Measurements from ENCODE around the gene ANTXRL.
"Not testable (repeated sequence)": the region's sequence is repeated elsewhere in the genome, so short reads cannot be mapped to it uniquely, and the experiment has no call there.

Gene ANTXRL

DNA sequence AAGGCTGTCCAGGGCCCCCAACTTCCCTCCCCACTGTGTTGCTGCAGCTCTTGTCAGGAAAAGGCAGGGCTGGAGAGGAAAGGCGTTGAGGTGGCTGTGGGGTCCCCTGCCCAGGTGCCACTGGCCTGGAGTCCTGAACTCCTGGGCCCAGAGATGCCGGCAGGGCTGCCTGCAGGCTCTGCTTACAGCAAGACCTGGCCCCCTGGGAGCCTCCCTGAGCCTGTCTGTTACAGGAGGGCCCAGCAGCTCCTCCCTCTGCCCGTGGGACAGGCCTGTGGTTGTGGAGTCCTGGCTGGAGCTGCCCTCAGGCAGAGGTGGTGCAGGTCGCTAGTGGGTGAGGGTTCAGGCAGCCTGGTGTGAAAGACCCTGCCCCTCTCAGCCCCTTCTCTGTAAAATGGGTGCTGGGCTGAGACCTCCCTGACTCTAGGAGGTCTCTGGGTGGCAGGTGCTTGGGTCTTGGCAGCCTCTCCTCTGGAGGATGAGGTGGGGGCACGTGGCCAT lies 9.9 kb downstream of the ANTXRL start:
- DNase-seq, result no peak

DNA sequence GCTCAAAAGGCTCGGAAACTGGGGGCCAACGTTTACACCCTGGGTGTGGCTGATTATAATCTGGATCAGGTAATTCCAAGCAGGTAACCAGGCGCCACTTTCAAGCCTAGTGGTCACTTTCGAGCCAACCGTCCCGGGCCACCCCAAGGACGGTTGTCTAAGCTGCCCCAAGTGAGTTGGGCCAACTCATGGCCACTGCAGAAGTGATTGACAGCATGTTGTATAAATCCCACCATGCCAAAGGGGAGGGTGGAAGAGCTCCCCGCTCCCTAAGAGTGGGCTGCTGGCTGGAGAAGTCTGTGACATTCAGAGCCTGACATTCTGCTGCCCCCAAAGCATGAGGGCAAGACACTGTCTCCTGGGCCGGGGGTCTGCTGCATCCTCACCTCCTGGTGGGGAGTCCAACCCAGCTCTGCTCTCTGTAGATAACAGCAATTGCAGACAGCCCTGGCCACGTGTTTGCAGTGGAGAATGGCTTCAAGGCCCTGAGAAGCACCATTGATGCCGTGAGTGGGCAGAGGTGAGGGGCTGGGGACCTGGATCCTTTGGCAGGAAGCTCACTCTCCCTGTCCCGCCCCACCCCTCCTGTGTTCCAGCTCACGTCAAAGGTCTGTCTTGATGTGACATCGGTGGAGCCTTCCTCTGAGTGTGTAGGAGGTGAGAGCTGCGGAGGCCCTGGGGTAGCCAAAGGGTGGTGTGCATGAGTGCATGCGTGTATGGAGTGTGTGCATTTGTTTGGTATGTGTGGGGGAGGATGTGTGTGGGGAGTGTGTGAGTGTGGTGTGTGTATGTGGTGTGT lies 10.8 kb downstream of the ANTXRL start:
- no peak for DNase-seq

- DNase-seq, result no peak
Observed at GRCh38 chr10:46298477-46299285, 11.9 kb downstream of the ANTXRL start.

GRCh38 chr10:46299286-46299535 lies 12.4 kb downstream of the ANTXRL start:
- DNase-seq, result no peak

GRCh38 chr10:46299536-46300369 lies 13.0 kb downstream of the ANTXRL start:
- DNase-seq, result no peak

DNA sequence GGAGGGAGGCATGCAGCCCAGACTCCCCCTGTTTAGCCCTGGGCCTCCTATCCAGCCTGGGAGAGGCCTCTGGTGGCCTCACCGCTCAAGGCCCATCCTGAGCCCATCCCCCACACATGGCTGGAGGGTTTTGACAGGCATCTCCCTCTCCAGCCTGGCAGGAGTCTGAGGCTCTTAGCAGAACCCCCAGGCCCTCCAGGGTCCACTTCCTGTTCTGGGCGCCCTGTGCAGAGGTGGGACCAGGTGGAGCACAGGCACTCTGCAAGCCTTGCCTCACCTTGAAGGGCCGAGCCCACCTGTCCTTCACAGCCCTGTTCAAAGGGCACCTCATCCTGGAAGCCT lies 13.5 kb downstream of the ANTXRL start:
- not testable (repeated sequence) for DNase-seq

GRCh38 chr10:46301056-46301645 lies 14.4 kb downstream of the ANTXRL start:
- no peak for DNase-seq

- no peak for DNase-seq
Observed at GRCh38 chr10:46301721-46302479, 15.1 kb downstream of the ANTXRL start.

DNA sequence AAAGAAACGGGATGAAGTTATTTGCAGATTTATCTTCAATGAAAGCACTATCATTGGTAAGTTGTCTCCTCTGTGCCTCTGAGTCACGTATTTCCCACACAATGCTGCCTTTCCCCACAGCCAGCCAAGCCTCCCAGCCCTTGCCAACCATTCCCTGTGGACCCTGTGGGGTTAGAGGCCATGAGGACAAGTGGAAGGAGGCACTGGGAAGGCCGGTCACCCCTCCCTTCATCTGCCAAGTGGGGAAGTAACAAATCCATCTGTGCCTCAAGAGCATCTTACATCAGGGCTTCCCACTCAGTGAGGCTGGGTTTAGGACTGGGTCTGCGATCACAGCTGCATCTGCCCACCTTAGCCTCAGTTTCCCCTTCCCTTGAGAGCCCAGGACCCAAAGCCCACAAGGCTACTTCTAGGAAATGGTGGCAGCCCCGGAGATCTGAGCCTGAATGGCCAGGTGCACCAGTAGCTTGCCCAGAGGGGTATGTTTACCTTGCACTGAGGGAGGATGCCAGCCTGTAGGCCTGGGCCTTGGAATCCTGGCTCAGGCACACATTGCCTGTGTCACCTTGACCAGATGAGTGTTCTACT lies 16.1 kb downstream of the ANTXRL start:
- not testable (repeated sequence) for DNase-seq

GRCh38 chr10:46304062-46304461 lies 17.3 kb downstream of the ANTXRL start:
- DNase-seq, result no peak

DNA sequence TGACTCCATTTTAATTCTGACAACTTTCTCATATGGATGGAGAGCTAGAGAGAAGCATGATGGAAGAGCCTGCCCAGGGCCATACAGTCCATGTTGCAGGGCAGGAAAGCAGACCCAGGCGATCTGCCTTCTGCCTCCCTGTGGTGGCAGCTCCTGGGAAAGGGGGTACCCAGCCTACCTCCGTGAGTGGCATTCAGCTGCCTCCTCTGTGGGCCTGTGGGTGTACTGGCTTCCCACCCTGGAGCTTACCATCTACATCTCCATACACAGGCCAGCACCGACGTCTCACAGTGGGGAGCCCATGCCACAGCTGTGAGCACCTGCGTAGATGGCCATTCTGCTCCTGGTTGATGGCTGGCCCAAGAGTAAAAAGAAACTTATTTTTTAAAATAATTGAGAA lies 17.9 kb downstream of the ANTXRL start:
- DNase-seq, result not testable (repeated sequence)

DNA sequence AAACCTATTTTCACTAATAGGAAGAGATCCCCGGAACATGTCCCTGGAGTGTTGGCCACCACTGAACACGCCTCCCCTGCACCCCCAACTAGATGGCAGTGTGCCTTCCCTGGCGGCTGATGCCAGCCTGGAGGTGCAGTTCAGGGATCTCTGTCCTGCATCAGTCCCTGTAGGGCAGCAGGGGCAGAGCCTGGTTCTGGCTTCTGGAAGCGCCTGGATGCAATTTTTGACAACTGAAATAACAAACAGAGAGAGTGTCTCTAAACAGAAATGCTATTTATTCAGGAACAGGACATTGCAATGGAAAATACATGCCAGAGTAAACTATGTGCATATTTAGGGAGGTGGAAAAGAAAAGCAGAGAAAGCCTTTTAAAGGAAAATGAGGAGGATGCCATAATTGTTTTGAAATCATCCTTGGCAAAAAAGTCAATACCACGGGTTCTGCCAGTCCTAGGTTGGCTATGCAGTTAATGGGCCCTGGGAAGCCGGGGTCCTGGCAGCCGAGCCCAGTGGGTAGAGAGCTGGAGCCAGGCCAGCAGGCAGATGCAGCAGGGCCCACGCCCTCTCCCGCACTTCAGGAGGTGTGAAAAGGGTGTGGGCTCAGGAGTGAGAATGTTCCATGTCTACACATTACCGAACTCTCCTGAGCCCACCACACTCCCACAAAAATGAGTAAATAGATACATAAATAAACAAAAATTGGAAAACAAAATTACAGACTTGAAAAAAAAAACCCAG lies 18.5 kb downstream of the ANTXRL start:
- DNase-seq, result no peak

DNA sequence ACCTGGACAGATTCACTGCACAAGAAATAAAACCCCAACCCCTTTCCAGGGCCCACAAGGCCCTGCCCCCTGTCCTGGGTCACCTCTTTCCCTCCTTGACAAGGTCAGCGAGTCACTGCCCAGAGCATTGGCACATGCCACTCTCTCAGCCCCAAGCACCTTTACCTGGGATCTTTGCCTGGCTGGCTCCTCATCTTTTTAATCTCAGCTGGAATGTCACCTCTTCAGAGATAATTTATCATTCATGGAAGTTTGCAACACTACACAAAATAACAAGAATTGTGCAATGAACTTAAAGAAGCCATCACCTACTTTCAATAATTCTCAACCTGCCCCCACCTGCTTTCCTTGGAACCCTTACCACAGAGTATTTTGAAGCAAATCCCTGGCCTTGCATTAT lies 19.2 kb downstream of the ANTXRL start:
- DNase-seq, result no peak

DNA sequence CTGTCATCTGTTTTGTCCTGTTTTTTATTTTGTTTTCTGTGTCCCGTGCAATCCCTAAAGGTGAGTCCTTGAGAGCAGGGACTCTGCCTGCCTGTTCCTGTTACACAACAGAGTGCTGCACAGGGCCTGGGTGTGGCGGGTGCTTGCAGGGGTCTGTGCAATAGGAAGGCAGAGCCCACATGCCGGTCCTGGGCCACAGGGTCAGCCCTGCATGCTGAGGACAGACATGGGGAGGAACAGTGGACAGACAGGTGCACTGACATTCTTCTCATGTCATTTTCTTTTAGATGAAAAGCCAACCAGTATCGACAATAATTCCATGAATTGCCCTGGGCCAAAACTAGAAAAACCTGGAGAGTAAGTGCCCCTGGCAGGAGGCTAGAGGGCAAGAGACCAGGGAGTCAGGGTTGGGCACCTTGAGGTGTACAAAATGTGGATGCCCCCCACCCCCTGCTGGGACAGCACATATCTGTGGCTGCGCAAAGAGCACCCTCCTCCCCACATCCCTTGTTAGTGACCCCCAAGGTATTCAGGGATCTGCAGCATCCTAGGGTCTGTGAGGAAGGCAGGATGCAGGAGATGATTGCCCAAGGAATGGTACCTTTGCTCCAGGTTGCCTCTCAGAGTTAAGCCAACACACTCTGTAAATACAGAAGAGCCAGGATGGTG lies 19.9 kb downstream of the ANTXRL start:
- no peak for DNase-seq

DNA sequence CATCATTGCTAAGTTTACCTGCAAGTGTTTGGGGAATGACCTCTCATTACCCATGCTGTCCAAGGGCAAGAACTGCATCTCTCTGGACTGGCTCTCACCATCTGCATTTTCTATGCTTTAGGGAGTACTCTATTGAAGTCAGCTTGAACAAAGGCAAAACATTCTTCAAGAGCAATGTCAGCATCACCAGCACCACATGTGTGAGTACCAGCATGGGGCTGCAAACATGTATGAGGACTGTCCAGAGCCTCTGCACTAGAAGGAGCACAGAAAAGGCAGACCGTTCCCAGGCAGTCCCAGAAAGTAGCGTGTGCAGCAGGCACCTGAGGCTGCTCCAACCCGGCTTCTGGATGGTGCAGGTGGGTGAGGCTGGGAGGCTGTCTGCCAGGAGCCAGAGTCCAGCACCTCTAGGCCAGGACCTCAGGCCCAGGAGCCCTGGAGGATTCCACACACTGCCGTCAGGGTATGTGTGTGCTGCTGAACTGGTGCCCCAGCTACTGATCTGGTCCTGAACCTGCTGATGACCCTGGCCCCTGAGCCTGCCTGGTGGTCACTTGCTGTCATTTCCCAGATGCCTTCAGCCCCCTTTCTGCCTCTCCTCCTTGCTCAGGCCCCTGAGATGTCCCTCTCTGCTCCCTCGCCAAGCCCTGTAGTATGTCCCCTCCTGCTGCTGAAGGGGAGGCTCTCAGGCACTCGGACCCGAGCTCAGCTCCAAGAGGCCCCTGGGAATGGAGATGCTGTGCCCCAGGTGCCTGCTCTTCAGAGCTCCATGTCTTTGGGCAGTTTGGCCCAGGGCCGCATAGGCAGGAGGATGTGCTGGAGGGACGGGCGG lies 20.7 kb downstream of the ANTXRL start:
- no peak for DNase-seq

GRCh38 chr10:46308113-46308415 lies 21.3 kb downstream of the ANTXRL start:
- DNase-seq, result no peak

- no peak for DNase-seq
Observed at GRCh38 chr10:46308666-46309450, 22.1 kb downstream of the ANTXRL start.

DNA sequence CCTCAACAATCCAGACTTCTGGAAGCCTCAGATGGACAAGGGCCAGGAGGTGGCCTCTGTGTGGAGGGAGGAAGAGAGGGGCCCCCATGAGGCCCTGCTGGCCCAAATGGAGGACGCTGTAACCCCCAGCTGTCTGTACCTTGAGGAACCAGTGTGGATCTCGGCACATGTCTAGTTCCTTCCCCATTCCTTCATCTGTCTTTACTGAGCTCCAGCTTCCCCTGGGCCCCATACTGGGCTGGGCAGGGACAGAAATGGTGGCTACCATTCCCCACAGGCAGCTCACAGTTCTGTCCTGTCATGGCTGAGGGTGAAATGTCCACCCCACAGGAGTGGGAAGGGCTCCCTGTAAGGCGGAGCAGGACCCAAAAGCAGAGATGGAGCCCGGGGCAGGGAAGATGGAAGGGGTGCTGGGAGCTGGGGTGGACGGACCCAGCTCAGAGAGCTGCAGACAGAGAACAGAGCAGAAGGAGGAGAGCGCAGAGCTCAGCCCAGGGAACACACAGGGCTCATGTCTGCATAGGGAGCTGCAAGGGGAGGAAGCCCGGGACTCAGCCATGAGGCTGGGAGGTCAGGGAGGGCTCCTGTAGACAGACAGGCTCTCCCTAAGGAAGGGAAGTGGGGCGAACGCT lies 22.8 kb downstream of the ANTXRL start:
- DNase-seq, result no peak

GRCh38 chr10:46310143-46310514 lies 23.3 kb downstream of the ANTXRL start:
- DNase-seq, result no peak
